ENCODE data around the gene CYP4B1.

The CYP4B1 gene

DNA sequence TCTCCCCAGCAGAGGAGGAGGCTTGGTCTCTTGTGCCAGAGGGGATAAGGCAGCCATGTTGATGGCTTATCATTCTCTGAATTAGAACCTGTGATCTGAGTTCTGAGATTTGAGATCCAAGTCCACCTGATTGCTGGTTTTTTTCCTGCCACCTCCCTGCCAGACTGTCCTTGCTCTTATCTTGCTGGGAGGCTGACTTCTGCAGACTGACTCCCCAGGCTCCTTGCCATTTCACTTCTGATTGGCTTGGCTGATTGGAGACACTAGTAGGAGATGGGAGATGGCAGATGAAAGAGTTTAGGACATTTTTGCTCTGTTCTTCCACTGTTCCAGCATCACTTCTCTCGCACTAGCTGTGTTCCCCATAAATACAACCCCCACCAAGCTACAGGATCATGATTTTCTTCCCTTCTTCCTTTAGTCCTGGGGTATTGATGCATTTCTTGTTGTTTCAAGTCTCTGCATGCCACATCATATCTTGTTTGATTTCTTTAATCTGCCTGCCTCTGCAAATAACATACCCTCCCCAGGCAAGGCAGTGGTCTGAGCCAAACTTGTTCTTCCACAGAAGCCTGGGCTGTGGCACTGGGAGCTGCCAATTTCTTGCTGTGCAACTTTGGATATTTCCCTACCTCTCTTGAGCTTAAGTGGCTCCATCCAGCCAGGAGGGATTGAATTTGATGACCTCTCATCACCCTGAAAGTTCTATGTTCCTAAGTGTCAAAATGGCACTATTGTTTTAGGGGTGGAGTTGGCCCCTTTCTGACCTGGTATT is 963 bp upstream of the CYP4B1 start:
- H3K27ac ChIP-seq = no peak overlapping the region
- no peaks in the 10 kb centered on the region for H3K9me3 ChIP-seq
- H3K36me3 ChIP-seq = no peaks in the 10 kb centered on the region
- H3K4me3 ChIP-seq (ENCODE audit: low read depth in 1 of 2, low read length in 1 of 2) = no peak overlapping the region
- peaks cover 7% of the 10 kb centered on the region for H3K27me3 ChIP-seq
- no peak for TF ChIP-seq CTCF (IDR thresholded peaks at IDR 0.05)
- H3K4me1 ChIP-seq (ENCODE audit: control insufficient read depth in 1 of 2, insufficient read depth in 1 of 2, low read depth in 1 of 2, low read length in 1 of 2) = no peaks in the 10 kb centered on the region

GRCh38 chr1:46800742-46801141 is 1.9 kb downstream of the CYP4B1 start:
- TF ChIP-seq CTCF (IDR thresholded peaks at IDR 0.05) = no peak
- Histone ChIP-seq H3K27me3 (peaks cover 7% of the 10 kb centered on the region), H3K4me3 (ENCODE audit: low read depth in 1 of 2, low read length in 1 of 2) (no peak overlapping the region), H3K4me1 (ENCODE audit: control insufficient read depth in 1 of 2, insufficient read depth in 1 of 2, low read depth in 1 of 2, low read length in 1 of 2) (no peaks in the 10 kb centered on the region), H3K9me3 (no peaks in the 10 kb centered on the region), H3K36me3 (no peaks in the 10 kb centered on the region), H3K27ac (no peak overlapping the region)

DNA sequence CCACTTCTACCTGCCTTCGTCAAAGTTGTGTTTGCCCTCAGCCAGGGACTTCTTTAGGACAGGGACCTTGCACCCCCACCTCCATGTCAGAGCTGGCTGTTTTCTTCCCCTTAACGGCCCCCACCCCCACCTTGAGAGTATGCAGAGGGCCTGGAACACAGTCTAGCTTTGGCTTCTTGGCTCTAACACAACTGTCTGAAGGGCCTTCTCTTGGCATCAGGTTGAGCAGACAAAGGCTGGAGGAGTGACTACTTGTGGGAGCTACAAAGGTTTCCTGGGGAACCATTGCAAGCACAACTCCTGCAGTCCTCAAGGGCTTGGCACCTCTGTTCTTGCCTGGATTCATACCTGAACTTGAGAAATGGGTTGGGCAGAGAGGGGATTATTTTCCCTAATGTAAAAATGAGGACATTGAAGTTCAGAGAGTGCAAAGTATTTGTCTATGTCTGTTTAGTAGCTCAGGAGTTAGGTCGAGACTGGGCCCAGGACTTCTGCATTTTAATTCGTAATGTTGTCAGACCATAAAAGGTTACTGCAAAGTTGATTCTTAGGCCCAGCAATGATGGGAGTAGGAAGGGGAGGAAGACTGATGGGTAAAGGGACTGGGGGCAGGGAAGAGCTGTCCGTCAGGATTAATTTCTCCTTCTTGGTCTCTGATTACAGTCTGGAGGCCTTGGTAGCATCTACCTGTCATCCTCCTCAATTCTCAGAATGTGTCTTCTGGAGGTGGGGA is 2.6 kb downstream of the CYP4B1 start:
- Histone ChIP-seq H3K36me3 (no peaks in the 10 kb centered on the region), H3K27ac (no peak overlapping the region), H3K4me1 (ENCODE audit: control insufficient read depth in 1 of 2, insufficient read depth in 1 of 2, low read depth in 1 of 2, low read length in 1 of 2) (no peaks in the 10 kb centered on the region), H3K9me3 (no peaks in the 10 kb centered on the region), H3K27me3 (peaks cover 14% of the 10 kb centered on the region), H3K4me3 (ENCODE audit: low read depth in 1 of 2, low read length in 1 of 2) (no peak overlapping the region)
- TF ChIP-seq CTCF (IDR thresholded peaks at IDR 0.05) = no peak

GRCh38 chr1:46802081-46802480 is 3.2 kb downstream of the CYP4B1 start:
- H3K9me3 ChIP-seq = no peaks in the 10 kb centered on the region
- no peaks in the 10 kb centered on the region for H3K4me1 ChIP-seq (ENCODE audit: control insufficient read depth in 1 of 2, insufficient read depth in 1 of 2, low read depth in 1 of 2, low read length in 1 of 2)
- H3K36me3 ChIP-seq = no peaks in the 10 kb centered on the region
- no peak for TF ChIP-seq CTCF (IDR thresholded peaks at IDR 0.05)
- H3K4me3 ChIP-seq (ENCODE audit: low read depth in 1 of 2, low read length in 1 of 2) = no peak overlapping the region
- no peak overlapping the region for H3K27ac ChIP-seq
- peaks cover 17% of the 10 kb centered on the region for H3K27me3 ChIP-seq

- Histone ChIP-seq H3K27ac (no peak overlapping the region), H3K4me3 (ENCODE audit: low read depth in 1 of 2, low read length in 1 of 2) (no peak overlapping the region), H3K4me1 (ENCODE audit: control insufficient read depth in 1 of 2, insufficient read depth in 1 of 2, low read depth in 1 of 2, low read length in 1 of 2) (no peaks in the 10 kb centered on the region), H3K9me3 (no peaks in the 10 kb centered on the region), H3K27me3 (peaks cover 16% of the 10 kb centered on the region), H3K36me3 (no peaks in the 10 kb centered on the region)
- no peak for TF ChIP-seq CTCF (IDR thresholded peaks at IDR 0.05)
Observed at GRCh38 chr1:46802901-46803574, 4.2 kb downstream of the CYP4B1 start.

Data from neutrophil (primary cell).